Caco-2 (cell line): ENCODE results near the gene KLHL26. TPM values are rescaled to one million over a fixed set of nuclear protein-coding genes. Genes with fewer than 3 reads are reported as not detected.

Source experiments
- BruUV-seq: library from RNA; stranded (reverse); fragments of 400-500 nt; replicated peaks from 2 replicates; lab custom pipeline; 2021; lab: Mats Ljungman, UMichigan
- CTCF ChIA-PET: fragments of 300-600 bp; sonication (Branson Sonifier 250); formaldehyde crosslinking; loops from one replicate; lab custom pipeline; 2022; ENCODE audit warnings: antibody characterized with exemption; lab: Charles Lee
- POLR2A ChIA-PET: fragments of 300-600 bp; sonication (Branson Sonifier 250); formaldehyde crosslinking; loops from one replicate; lab custom pipeline; 2022; ENCODE audit warnings: antibody characterized with exemption; lab: Charles Lee
- DNase-seq, 2 experiments: peaks; one replicate each; pipeline versions ENCODE4 v3.0.0 to v3.0.0-alpha.2; 2020 to 2022
- H3K27me3 ChIP-seq: replicated peaks from 2 replicates; pipeline ENCODE4 v1.6.0; 2011; ENCODE audit warnings: low read length; ENCODE audit not compliant: control insufficient read depth, insufficient read depth
- H3K36me3 ChIP-seq: 2 replicates; pipeline ENCODE4 v1.5.1; 2011; ENCODE audit warnings: low read length; ENCODE audit not compliant: control insufficient read depth, insufficient read depth
- H3K4me1 ChIP-seq: fragments of 250-450 bp; sonication (Bioruptor Pico); 2 replicates; pipeline ENCODE4 v1.5.1; 2020; ENCODE audit warnings: mild to moderate bottlenecking
- H3K4me3 ChIP-seq: 2 replicates; pipeline ENCODE4 v1.5.1; 2011; ENCODE audit warnings: low read depth, mild to moderate bottlenecking, control low read depth, low read length
- H3K9me3 ChIP-seq: fragments of 250-450 bp; sonication (Bioruptor Pico); 2 replicates; pipeline ENCODE4 v1.5.1; 2020; ENCODE audit warnings: mild to moderate bottlenecking, moderate library complexity
- H3K27ac Mint-ChIP-seq: one replicate; pipeline ENCODE4 v1.8.0; 2022; ENCODE audit warnings: mixed read lengths; ENCODE audit not compliant: unreplicated experiment
- H3K27me3 Mint-ChIP-seq: one replicate; pipeline ENCODE4 v1.8.0; 2022; ENCODE audit warnings: mixed read lengths; ENCODE audit not compliant: insufficient read depth, unreplicated experiment
- H3K36me3 Mint-ChIP-seq: one replicate; pipeline ENCODE4 v1.8.0; 2022; ENCODE audit warnings: mild to moderate bottlenecking, mixed read lengths; ENCODE audit not compliant: insufficient read depth, unreplicated experiment
- H3K4me1 Mint-ChIP-seq: one replicate; pipeline ENCODE4 v1.8.0; 2022; ENCODE audit warnings: low read depth, mixed read lengths; ENCODE audit not compliant: unreplicated experiment
- H3K4me3 Mint-ChIP-seq: one replicate; pipeline ENCODE4 v1.8.0; 2022; ENCODE audit warnings: mild to moderate bottlenecking, moderate library complexity, mixed read lengths; ENCODE audit not compliant: unreplicated experiment
- H3K9me3 Mint-ChIP-seq: one replicate; pipeline ENCODE4 v1.8.0; 2022; ENCODE audit warnings: mixed read lengths; ENCODE audit not compliant: unreplicated experiment
- intact Hi-C: fragments of 100-400 bp; cut with micrococcal nuclease; formaldehyde crosslinking; loops from one replicate; pipeline ENCODE4 v1.10.0; 2022; ENCODE audit not compliant: unreplicated experiment
- total RNA-seq: library from RNA; stranded (reverse); gene quantifications from 2 replicates; pipeline ENCODE4 v1.2.3, GENCODE V29; 2022
- TF ChIP-seq, protein P1 (sequence below), 2 experiments: fragments of 200-600 bp in 1 of 2; IDR thresholded peaks; 1 replicate in 1 of 2; 2 replicates in 1 of 2; pipeline versions ENCODE4 v1.5.1 to v1.8.0; 2011 to 2022; ENCODE audit warnings: antibody characterized with exemption in 1 of 2, control low read depth in 1 of 2, inconsistent platforms in 1 of 2, low read depth in 1 of 2, low read length in 1 of 2, mild to moderate bottlenecking in 1 of 2, moderate library complexity in 1 of 2; ENCODE audit not compliant: insufficient read depth in 1 of 2, severe bottlenecking in 1 of 2, unreplicated experiment in 1 of 2

KLHL26 gene
- total RNA-seq, 1 experiment from 2014 or later: 9.8 TPM

DNA sequence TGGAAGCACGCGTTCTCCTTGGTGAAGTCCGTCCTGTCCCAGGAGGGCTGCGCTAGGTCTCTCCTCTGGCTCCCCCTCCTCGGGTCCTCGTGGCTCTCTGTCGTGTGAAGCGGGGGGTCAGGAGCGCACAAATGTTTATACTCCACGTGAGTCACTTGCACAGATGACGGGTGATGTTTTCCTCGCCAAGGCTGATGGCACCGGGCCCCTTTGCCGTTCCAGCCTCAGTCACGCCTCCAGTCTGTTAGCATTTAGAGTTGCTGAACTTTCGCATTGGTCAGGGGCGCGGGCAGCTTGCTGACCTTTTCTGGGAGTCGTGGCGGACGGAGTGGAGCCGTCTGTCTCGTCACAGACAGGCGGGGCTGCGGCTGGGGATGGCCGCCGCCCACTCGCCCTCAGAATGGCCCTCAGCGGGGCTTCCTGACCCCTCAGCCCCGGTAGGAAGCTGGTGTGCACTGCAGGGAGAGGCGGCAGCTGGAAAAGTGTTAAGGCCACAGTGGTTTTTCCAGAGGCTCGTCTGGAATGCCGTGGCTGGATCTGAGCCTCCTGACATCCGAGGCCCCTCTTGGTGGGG is 13.7 kb downstream of the KLHL26 start:
- H3K27ac Mint-ChIP-seq: no peak overlapping the region
- CTCF ChIA-PET: no interaction called here
- no peak overlapping the region for H3K4me3 Mint-ChIP-seq
- peaks cover 6% of the 10 kb centered on the region for H3K9me3 Mint-ChIP-seq
- Histone ChIP-seq H3K4me1 (no peaks in the 10 kb centered on the region), H3K27me3 (no peaks in the 10 kb centered on the region), H3K4me3 (no peak overlapping the region), H3K9me3 (no peaks in the 10 kb centered on the region), H3K36me3 (no peaks in the 10 kb centered on the region; the same call in 1 of the 2 replicates)
- TF ChIP-seq, protein P1, sequence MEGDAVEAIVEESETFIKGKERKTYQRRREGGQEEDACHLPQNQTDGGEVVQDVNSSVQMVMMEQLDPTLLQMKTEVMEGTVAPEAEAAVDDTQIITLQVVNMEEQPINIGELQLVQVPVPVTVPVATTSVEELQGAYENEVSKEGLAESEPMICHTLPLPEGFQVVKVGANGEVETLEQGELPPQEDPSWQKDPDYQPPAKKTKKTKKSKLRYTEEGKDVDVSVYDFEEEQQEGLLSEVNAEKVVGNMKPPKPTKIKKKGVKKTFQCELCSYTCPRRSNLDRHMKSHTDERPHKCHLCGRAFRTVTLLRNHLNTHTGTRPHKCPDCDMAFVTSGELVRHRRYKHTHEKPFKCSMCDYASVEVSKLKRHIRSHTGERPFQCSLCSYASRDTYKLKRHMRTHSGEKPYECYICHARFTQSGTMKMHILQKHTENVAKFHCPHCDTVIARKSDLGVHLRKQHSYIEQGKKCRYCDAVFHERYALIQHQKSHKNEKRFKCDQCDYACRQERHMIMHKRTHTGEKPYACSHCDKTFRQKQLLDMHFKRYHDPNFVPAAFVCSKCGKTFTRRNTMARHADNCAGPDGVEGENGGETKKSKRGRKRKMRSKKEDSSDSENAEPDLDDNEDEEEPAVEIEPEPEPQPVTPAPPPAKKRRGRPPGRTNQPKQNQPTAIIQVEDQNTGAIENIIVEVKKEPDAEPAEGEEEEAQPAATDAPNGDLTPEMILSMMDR (IDR thresholded peaks at IDR 0.05; ENCODE audit: insufficient read depth in 1 of 2, low read depth in 1 of 2, low read length in 1 of 2, severe bottlenecking in 1 of 2, unreplicated experiment in 1 of 2): no peak
- no peaks in the 10 kb centered on the region for H3K4me1 Mint-ChIP-seq
- intact Hi-C loops: no loop called here
- no TSS peak for BruUV-seq
- peaks cover 5% of the 10 kb centered on the region for H3K36me3 Mint-ChIP-seq
- POLR2A ChIA-PET: no interaction called here
- H3K27me3 Mint-ChIP-seq: no peaks in the 10 kb centered on the region
- no peak for DNase-seq

DNA sequence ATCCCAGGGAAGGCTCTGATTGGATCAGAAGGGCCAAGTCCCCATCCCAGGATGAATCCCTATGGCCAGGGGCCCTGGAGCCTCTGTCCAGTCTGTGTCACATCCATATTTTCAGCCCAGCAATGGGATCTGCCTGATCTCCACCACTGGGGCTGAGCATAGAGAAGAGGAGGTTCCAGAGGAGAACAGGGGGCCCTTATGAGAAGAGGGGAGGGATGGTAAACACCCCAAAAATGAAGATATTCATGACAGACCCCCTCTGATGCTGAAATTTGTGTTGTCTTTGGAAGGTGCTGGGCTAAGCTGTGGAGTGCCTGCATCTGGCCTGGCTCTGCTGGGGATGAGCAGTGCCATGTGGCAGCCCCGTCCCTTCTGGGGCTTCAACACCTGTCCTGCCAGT is 14.5 kb downstream of the KLHL26 start:
- DNase-seq: no peak
- Mint-ChIP-seq H3K27ac (no peak overlapping the region), H3K27me3 (no peaks in the 10 kb centered on the region), H3K4me1 (no peaks in the 10 kb centered on the region), H3K9me3 (peaks cover 6% of the 10 kb centered on the region), H3K4me3 (no peak overlapping the region), H3K36me3 (peaks cover 5% of the 10 kb centered on the region)
- no peaks in the 10 kb centered on the region; the same call in 1 of the 2 replicates for H3K36me3 ChIP-seq
- ChIA-PET CTCF (no interaction called here), POLR2A (no interaction called here)
- no peaks in the 10 kb centered on the region for H3K4me1 ChIP-seq
- TF ChIP-seq, protein P1 (IDR thresholded peaks at IDR 0.05; ENCODE audit: insufficient read depth in 1 of 2, low read depth in 1 of 2, low read length in 1 of 2, severe bottlenecking in 1 of 2, unreplicated experiment in 1 of 2): no peak
- intact Hi-C loops: no loop called here
- BruUV-seq: no TSS peak
- H3K4me3 ChIP-seq: no peak overlapping the region
- no peaks in the 10 kb centered on the region for H3K27me3 ChIP-seq
- H3K9me3 ChIP-seq: no peaks in the 10 kb centered on the region

DNA sequence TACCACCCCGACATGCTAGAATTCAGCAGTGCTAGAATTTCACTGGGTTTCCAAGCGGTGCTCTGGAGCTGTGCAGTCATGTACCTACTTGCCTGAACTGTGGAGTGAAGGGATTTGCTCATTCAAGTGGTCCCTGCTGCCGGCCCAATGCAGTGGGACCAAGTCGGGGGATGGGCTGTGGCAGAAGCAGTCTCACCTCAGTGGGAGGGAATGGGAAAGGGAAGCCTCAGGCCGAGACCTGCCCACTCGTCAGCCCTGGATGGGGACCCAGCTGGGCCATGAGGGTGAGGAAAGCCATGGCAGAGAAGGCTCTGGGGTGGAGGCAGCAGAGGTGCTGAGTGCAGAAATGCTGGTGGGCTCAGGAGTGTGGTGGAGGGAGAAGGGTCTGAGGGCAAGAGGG is 14.9 kb downstream of the KLHL26 start:
- Mint-ChIP-seq H3K27me3 (no peaks in the 10 kb centered on the region), H3K27ac (no peak overlapping the region), H3K9me3 (peaks cover 6% of the 10 kb centered on the region), H3K4me1 (peaks cover under 1% of the 10 kb centered on the region), H3K36me3 (peaks cover 5% of the 10 kb centered on the region), H3K4me3 (no peak overlapping the region)
- Histone ChIP-seq H3K9me3 (no peaks in the 10 kb centered on the region), H3K36me3 (no peaks in the 10 kb centered on the region; the same call in 1 of the 2 replicates), H3K27me3 (no peaks in the 10 kb centered on the region), H3K4me3 (no peak overlapping the region), H3K4me1 (no peaks in the 10 kb centered on the region)
- no TSS peak for BruUV-seq
- TF ChIP-seq, protein P1 (IDR thresholded peaks at IDR 0.05; ENCODE audit: insufficient read depth in 1 of 2, low read depth in 1 of 2, low read length in 1 of 2, severe bottlenecking in 1 of 2, unreplicated experiment in 1 of 2): no peak
- no peak for DNase-seq
- CTCF ChIA-PET: no interaction called here
- POLR2A ChIA-PET: no interaction called here
- intact Hi-C loops: no loop called here
